Smooth muscle cell (in vitro differentiated cells): ENCODE measurements around the gene C19orf47. TPM values are rescaled to one million over a fixed set of nuclear protein-coding genes. Genes with fewer than 3 reads are reported as not detected.

Source experiments
- DNase-seq: peaks from one replicate; lab custom pipeline; 2025; ENCODE audit not compliant: unreplicated experiment; lab: John Stamatoyannopoulos, UW
- H2AFZ ChIP-seq: fragments of 200-600 bp; sonication (generic); 2 replicates; pipeline ENCODE4 v1.6.0; 2016; ENCODE audit warnings: antibody characterized with exemption, low read depth, mild to moderate bottlenecking
- H3F3A ChIP-seq: fragments of 200-600 bp; sonication (generic); 2 replicates; pipeline ENCODE4 v1.6.0; 2017; ENCODE audit warnings: antibody characterized with exemption, low read depth
- H3K27ac ChIP-seq: fragments of 200-600 bp; sonication (generic); 2 replicates; pipeline ENCODE4 v1.5.1; 2016; ENCODE audit warnings: low read depth, mild to moderate bottlenecking
- H3K27me3 ChIP-seq: fragments of 200-600 bp; sonication (generic); 2 replicates; pipeline ENCODE4 v1.6.1; 2016; ENCODE audit warnings: low read depth, mild to moderate bottlenecking
- H3K36me3 ChIP-seq: fragments of 200-600 bp; sonication (generic); 2 replicates; pipeline ENCODE4 v1.5.1; 2016; ENCODE audit warnings: low read depth
- H3K4me1 ChIP-seq: fragments of 200-600 bp; sonication (generic); 2 replicates; pipeline ENCODE4 v1.5.1; 2016; ENCODE audit warnings: low read depth
- H3K4me2 ChIP-seq: fragments of 200-600 bp; sonication (generic); 2 replicates; pipeline ENCODE4 v1.6.0; 2016; ENCODE audit warnings: mild to moderate bottlenecking
- H3K4me3 ChIP-seq: fragments of 200-600 bp; sonication (generic); 2 replicates; pipeline ENCODE4 v1.5.1; 2016; ENCODE audit warnings: mild to moderate bottlenecking
- H3K79me2 ChIP-seq: fragments of 200-600 bp; sonication (generic); 2 replicates; pipeline ENCODE4 v1.6.0; 2016; ENCODE audit warnings: low read depth, mild to moderate bottlenecking
- H3K9ac ChIP-seq: fragments of 200-600 bp; sonication (generic); 2 replicates; pipeline ENCODE4 v1.6.0; 2016; ENCODE audit warnings: low read depth
- H3K9me3 ChIP-seq: fragments of 200-600 bp; sonication (generic); replicated peaks from 2 replicates; pipeline ENCODE4 v1.5.1; 2016; ENCODE audit warnings: low read depth
- H4K20me1 ChIP-seq: fragments of 200-600 bp; sonication (generic); 2 replicates; pipeline ENCODE4 v1.6.0; 2016; ENCODE audit warnings: low read depth
- WGBS: methylation state at CpG from one replicate; pipeline ENCODE4 v1.1.7; 2016; ENCODE audit warnings: low lambda C conversion rate; 5-methylcytosine and 5-hydroxymethylcytosine counted together
- polyA plus RNA-seq: library from polyadenylated mRNA; unstranded; fragments of >200 nt; fragmentation: Nextera tagmentation; extraction: Ambion mirVana; gene quantifications from 2 replicates; pipeline ENCODE4 v1.2.1, GENCODE V29; 2016
- total RNA-seq: library from RNA; depleted of rRNA; stranded (reverse); fragments of >200 nt; gene quantifications from 2 replicates; pipeline ENCODE4 v1.2.3, GENCODE V29; 2014
- TF ChIP-seq, protein P1 (sequence below): fragments of 200-600 bp; sonication (generic); IDR thresholded peaks from 2 replicates; pipeline ENCODE4 v1.5.1; 2017; ENCODE audit warnings: borderline replicate concordance, mild to moderate bottlenecking, antibody characterized with exemption; ENCODE audit not compliant: insufficient read depth, poor library complexity, severe bottlenecking

C19orf47 gene
- total and polyA plus RNA-seq, 2 experiments from 2014 or later = 6.3 to 9.3 TPM

DNA sequence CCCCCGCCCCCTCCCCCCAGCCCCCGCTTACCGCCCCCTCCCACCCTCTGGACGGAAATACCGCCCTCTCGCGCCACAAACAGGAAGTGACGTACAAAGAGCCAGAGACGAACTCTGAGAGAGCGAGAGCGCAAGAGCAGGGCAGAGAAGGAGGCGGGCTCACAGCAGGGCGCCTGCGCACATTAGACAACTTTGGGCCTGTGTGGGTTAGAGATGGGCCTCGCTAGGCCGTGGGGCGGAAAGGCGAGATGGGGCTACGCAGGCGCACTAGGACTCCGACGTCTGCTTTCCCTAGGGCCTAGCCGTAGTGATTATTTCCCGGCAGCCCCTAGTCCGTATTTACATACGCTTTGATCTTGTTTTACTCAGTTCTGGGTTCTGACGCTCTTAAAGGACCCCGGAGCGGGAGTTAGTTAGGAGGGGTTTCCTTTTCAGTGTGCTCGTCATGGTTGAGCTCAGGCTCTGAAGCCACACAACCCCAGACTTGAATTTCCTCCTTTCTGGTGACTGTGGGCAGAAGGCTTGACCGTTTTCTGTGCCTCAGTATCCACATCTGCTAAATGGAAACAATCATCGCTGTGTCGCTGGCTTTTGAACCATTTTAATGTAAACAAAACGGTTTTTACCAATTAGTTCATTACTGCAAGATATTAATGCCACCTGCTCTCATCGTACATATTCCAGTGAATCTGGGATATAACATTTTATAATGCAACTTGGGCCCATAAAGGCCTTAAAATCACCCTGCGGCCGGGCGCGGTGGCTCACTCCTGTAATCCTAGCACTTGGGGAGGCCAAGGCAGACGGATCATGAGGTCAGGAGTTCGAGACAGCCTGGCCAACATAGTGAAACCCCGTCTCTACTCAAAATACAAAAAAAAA lies 62.6 kb downstream of the C19orf47 start:
- H4K20me1 ChIP-seq = peaks cover 29% of the 10 kb centered on the region
- WGBS = 18% methylated on average over 40 of the region's 42 CpGs
- H2AFZ ChIP-seq = peak overlapping the region; percentile 77
- H3F3A ChIP-seq = peaks cover 4% of the 10 kb centered on the region
- H3K27ac ChIP-seq = peak overlapping the region; percentile 90
- H3K4me1 ChIP-seq = peaks cover 7% of the 10 kb centered on the region
- H3K4me2 ChIP-seq = peak overlapping the region; percentile 91
- H3K4me3 ChIP-seq = peak overlapping the region; percentile 93
- H3K9ac ChIP-seq = peak overlapping the region; percentile 89
- H3K79me2 ChIP-seq = peaks cover 46% of the 10 kb centered on the region
- TF ChIP-seq, protein P1, sequence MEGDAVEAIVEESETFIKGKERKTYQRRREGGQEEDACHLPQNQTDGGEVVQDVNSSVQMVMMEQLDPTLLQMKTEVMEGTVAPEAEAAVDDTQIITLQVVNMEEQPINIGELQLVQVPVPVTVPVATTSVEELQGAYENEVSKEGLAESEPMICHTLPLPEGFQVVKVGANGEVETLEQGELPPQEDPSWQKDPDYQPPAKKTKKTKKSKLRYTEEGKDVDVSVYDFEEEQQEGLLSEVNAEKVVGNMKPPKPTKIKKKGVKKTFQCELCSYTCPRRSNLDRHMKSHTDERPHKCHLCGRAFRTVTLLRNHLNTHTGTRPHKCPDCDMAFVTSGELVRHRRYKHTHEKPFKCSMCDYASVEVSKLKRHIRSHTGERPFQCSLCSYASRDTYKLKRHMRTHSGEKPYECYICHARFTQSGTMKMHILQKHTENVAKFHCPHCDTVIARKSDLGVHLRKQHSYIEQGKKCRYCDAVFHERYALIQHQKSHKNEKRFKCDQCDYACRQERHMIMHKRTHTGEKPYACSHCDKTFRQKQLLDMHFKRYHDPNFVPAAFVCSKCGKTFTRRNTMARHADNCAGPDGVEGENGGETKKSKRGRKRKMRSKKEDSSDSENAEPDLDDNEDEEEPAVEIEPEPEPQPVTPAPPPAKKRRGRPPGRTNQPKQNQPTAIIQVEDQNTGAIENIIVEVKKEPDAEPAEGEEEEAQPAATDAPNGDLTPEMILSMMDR = no peak
- DNase-seq = peak; percentile 85
- H3K9me3 ChIP-seq = no peaks in the 10 kb centered on the region
- no peaks in the 10 kb centered on the region for H3K27me3 ChIP-seq
- no peaks in the 10 kb centered on the region for H3K36me3 ChIP-seq

DNA sequence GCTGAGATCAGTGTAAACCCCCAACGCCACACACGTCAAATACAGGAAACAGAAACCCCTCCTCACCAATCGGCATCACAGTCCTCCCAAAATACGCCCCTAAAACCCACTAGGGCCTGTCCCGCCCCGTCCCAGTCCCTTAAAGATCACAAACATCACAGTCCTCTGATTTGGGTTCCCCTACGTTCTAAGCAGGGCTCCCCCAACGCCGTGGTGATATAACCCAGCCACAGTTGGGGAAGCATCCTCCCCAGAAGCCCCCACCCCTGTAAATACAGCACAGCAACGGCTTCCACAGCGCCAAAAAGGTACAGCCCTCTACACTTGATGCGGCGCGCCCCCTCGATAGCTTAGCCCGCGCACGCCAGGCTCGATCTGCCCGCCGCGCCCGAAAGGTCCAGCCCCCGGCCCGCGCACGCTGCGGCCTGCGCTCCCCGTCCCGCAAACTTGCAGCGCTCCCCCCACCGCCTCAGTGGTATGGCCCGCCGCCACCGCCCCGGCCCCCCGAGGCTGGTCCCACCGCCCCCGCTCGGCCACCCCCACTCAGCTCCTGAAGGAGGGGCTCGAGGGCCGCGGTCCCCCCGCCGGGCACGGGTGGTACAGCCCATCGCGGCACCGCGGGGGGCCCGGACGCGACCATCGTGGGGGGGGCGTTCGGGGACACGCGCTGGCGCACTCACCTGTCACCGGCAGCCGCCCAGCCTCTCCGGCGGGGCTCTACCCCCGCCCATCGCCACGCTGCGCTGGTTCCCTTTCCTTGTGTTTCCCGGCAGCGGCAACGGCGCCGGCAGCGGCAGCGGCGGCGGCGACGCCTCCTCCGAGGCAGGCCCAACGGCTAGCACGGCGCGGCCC lies 63.5 kb downstream of the C19orf47 start, which contains the start of gene AKT2:
AKT2 (minus strand) TSS at position 845 of the 852 bp plus-strand sequence. CDS start 20,078 bp downstream, outside the sequence.
- peak within 1 kb of the TSS; percentile 91 for H3K4me2 ChIP-seq
- peaks cover 4% of the 10 kb centered on the region for H3F3A ChIP-seq
- TF ChIP-seq, protein P1 = no peak
- H3K79me2 ChIP-seq = peaks cover 54% of the 10 kb centered on the region
- H3K27ac ChIP-seq = peak within 1 kb of the TSS; percentile 90
- H3K4me1 ChIP-seq = peaks cover 7% of the 10 kb centered on the region
- peak within 1 kb of the TSS; percentile 89 for H3K9ac ChIP-seq
- H3K27me3 ChIP-seq = no peaks in the 10 kb centered on the region
- 2% methylated on average over 30 of the region's 84 CpGs for WGBS
- DNase-seq = no peak
- no peaks in the 10 kb centered on the region for H3K9me3 ChIP-seq
- H2AFZ ChIP-seq = peak within 1 kb of the TSS; percentile 77
- H3K4me3 ChIP-seq = peak within 1 kb of the TSS; percentile 93
- H3K36me3 ChIP-seq = no peaks in the 10 kb centered on the region
- H4K20me1 ChIP-seq = peaks cover 38% of the 10 kb centered on the region

DNA sequence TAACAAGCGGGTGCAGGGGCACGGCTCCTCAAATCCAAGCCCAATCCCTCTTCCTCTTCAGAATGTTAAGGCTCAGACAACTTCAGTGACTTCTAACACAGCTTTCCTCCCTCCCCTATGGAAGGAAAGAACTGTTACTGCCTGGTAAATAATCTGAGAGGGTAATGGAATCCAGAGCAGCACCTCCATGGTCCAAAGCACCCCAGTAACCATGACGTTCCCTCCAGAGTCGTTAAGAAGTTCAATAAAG lies 64.0 kb downstream of the C19orf47 start:
- no peak overlapping the region for H2AFZ ChIP-seq
- H3K4me3 ChIP-seq = peak overlapping the region; percentile 93
- H3F3A ChIP-seq = peaks cover 4% of the 10 kb centered on the region
- TF ChIP-seq, protein P1 = no peak
- H3K4me2 ChIP-seq = peak overlapping the region; percentile 91
- peaks cover 44% of the 10 kb centered on the region for H4K20me1 ChIP-seq
- 38% methylated on average over 4 of the region's 4 CpGs for WGBS
- peaks cover 60% of the 10 kb centered on the region for H3K79me2 ChIP-seq
- DNase-seq = no peak
- no peaks in the 10 kb centered on the region for H3K27me3 ChIP-seq
- H3K9ac ChIP-seq = peak overlapping the region; percentile 89
- H3K27ac ChIP-seq = peak overlapping the region; percentile 73
- H3K9me3 ChIP-seq = no peaks in the 10 kb centered on the region
- H3K4me1 ChIP-seq = peaks cover 7% of the 10 kb centered on the region
- H3K36me3 ChIP-seq = no peaks in the 10 kb centered on the region
